ENCODE results near the gene GAS5.

GAS5 gene

DNA sequence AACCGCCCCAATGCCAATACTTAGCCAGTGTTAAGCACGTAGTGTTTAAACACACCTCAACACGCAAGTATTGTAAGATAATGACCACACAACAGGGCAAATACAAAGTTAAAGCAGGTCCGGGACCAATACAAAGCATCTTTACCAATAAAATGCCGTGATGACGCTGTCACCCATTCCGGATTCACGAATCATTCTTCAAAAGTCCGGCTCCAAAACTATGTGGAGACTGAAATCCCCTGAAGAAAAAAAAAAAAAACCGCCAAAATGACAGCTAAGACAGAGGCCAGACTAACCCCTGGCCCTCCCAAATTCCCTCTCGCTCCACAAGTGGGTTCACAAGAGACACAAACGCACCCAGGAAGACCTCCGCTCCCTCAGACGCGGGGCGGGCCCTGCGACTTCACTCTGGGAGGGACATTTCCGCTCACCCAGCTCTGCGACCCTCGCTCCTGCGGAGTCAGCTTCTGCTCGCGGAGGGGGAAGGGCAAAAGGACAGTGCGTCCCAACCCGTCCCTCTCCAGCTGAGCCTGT is 43.9 kb downstream of the GAS5 start:
- no peak for DNase-seq

DNA sequence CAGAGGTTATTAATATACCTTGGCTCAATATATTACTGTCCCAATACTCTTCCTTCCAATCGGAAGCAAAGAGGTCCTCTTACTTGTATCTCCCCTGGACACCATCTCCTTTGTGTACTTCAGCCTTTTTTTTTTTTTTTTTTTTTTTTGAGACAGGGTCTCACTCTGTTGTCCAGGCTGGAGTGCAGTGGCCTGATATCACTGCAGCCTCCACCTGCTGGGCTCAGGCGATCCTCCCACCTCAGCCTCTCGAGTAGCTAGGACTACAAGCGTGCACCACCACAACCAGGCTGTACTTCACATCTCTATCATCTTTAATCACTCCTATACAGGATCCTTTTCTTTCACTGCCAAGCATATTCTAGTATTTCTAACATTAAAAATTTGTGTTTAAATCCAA is 46.1 kb downstream of the GAS5 start:
- no peak for DNase-seq

DNA sequence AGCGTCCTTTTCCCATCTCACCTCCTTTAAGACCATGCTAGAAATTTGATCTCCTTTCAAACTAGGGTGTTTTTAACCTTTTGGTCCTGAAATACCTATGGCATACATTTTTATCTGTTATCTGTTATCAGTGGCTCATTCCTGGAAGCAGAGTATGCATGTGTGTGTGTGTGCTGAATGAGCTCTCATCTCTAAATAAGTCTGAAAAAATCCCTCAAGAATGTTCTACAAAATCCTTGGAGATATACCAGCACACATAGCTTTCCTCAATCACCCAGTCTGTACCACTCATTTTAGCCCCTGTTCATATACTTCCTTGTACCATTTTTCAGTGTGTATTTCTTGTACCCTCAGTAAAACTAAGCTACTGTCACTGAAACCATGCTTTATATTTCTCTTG is 49.3 kb downstream of the GAS5 start:
- DNase-seq = no peak

Data from activated T-cell treated with anti-CD3 and anti-CD28 coated beads, Interleukin-2, amount 50 U/mL, for 1 hour (primary cell).